GM13976 (cell line): Measurements from ENCODE around the gene CYP2W1.
"Not testable (repeated sequence)": the region's sequence is repeated elsewhere in the genome, so short reads cannot be mapped to it uniquely, and the experiment has no call there.

Source experiments
- DNase-seq: peaks from one replicate; pipeline ENCODE4 v3.0.0; 2012; ENCODE audit warnings: low spot score
- in situ Hi-C: fragments of 300-500 bp; cut with MboI; formaldehyde crosslinking; loops from one replicate; pipeline ENCODE4 v1.12.0; 2022; ENCODE audit warnings: low sequenced_read_pairs, mixed read lengths, inconsistent platforms; ENCODE audit not compliant: unreplicated experiment
- TF ChIP-seq, protein P1 (sequence below): IDR thresholded peaks from 2 replicates; pipeline ENCODE4 v1.5.1; 2012; ENCODE audit warnings: borderline replicate concordance, mild to moderate bottlenecking; ENCODE audit not compliant: insufficient read depth; ENCODE audit errors: extremely low read depth, missing control alignments, control extremely low read depth

The CYP2W1 gene

DNA sequence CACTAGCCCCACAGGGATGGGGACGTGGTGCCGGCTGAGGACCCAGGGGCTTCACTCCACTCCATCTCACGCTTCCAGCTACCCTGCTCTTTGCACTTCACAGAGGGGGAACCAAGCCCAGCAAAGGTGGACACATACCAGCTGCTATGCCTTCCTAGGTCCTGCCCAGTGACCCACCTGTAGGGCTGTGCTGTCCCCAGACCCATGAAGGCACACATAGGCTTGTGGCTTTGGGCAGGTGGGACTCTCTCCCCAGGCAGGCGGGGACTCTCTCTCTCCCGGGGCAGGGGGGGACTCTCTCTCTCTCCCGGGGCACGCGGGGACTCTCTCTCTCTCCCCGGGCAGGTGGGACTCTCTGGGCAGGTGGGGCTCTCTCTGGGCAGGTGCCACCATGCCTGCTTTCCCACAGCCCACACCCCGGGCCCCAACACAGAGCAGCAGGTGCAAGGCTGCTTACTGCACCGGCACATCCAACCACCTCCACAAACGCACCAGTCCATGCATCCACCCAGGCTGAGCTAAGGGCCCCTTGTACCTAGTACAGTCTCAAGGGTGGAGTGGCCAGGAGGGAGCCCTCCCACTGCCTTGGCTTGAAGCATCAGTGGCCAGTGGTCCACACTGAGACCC lies 47.6 kb downstream of the CYP2W1 start:
- TF ChIP-seq, protein P1, sequence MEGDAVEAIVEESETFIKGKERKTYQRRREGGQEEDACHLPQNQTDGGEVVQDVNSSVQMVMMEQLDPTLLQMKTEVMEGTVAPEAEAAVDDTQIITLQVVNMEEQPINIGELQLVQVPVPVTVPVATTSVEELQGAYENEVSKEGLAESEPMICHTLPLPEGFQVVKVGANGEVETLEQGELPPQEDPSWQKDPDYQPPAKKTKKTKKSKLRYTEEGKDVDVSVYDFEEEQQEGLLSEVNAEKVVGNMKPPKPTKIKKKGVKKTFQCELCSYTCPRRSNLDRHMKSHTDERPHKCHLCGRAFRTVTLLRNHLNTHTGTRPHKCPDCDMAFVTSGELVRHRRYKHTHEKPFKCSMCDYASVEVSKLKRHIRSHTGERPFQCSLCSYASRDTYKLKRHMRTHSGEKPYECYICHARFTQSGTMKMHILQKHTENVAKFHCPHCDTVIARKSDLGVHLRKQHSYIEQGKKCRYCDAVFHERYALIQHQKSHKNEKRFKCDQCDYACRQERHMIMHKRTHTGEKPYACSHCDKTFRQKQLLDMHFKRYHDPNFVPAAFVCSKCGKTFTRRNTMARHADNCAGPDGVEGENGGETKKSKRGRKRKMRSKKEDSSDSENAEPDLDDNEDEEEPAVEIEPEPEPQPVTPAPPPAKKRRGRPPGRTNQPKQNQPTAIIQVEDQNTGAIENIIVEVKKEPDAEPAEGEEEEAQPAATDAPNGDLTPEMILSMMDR = no peak
- no peak for DNase-seq
- in situ Hi-C loops = no loop called here

DNA sequence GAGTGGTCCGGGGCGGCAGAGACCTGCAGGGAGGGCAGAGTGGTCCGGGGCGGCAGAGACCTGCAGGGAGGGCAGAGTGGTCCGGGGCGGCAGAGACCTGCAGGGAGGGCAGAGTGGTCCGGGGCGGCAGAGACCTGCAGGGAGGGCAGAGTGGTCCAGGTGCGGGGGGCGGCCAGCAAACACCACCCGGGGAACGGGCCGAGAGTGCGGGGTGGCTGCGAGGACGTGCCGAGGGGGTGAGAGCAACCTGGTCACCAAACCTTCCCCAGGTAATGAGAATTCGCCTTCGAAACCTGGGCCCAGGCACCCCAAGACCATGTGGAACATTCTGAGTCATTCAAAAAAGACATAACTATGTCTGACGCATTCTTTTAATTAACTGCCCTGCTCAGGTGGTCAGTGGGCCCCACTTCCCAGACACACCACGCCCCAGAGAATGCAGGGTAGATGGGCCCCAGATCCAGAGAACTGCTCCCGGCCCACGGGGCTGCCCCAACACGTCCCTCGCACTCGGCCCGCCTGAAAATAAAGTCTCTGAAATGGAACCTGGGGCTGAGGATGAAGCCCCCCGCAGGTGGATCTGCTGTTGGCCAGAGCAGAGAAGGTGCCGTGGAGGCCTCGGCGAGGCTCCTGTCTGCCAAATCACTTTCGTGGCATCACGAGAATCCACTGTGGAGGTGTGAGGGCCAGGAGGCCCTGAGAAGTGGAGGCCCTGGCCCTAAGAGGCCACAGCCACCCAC lies 48.9 kb downstream of the CYP2W1 start:
- TF ChIP-seq, protein P1 = no peak
- in situ Hi-C loops = no loop called here
- DNase-seq = no peak

GRCh38 chr7:1032536-1033181 lies 49.7 kb downstream of the CYP2W1 start:
- no peak for DNase-seq
- TF ChIP-seq, protein P1 = no peak
- in situ Hi-C loops = no loop called here

DNA sequence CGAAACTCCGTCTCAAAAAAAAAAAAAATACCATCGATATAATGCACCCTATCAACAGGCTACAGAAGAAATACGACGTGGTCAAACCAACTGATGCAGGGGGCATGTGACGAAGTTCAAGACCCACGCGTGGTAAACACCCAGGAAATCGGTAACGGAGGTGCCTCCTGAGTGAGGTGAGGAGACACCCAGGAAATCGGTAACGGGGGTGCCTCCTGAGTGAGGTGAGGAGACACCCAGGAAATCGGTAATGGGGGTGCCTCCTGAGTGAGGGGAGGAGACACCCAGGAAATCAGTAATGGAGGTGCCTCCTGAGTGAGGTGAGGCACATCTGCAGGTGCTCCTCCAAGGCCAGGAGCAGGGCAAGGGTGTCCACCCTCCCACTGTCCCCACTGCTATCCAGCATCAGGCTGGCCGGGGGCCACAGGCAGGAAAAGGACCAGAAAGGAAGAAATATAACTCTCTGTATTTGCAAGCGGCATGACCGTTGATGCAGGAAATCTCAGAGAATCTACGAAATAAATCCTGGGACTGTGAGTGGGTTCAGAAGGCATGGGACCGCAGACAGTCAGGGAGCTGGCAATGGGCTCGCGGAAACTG lies 50.7 kb downstream of the CYP2W1 start:
- TF ChIP-seq, protein P1 = no peak
- in situ Hi-C loops = no loop called here
- no peak for DNase-seq

DNA sequence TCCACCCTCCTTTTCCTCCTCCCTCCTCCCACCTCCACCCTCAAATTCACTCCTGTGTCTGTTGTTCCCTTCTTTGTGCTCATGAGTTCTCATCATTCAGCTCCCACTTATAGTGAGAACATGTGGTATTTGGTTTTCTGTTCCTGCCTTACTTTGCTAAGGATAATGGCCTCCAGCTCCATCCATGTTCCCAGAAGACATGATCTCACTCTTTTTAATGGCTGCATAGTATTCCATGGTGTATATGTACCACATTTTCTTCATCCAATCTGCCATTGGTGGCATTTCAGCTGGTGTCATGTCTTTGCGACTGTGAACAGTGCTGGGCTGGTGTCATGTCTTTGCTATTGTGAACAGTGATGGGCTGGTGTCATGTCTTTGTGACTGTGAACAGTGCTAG lies 51.8 kb downstream of the CYP2W1 start:
- in situ Hi-C loops, DNase-seq: not testable (repeated sequence)

DNA sequence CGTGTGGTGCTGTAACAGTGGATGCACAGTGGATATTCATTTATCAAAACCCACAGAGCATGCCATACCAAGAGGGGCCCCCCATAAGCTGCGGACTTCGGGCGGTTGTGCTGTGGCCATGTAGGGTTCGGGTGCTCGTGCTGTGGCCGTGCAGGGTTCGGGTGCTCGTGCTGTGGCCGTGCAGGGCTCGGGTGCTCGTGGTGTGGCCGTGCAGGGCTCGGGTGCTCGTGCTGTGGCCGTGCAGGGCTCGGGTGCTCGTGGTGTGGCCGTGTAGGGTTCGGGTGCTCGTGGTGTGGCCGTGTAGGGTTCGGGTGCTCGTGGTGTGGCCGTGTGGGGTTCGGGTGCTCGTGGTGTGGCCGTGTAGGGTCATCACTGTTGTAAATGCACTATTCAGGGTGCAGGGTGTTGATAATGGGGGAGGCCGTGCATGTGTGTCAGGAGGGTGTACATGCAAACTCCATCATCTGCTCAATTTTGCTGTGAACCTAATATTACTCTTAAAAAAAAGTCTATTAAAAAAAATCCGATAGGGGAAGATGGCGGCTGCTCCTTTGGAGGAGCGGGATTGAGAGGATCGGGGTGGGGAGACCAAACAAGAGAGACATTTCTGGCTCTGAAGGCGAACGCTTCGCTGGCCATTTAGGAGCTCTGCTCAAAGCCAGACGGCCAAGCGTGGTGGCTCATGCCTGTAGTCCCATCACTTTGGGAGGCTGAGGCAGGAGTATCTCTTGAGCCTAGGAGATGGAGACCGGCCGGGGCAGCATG lies 53.4 kb downstream of the CYP2W1 start:
- in situ Hi-C loops, DNase-seq: not testable (repeated sequence)
